GM12878 (cell line): Measurements from ENCODE around the gene BICC1. TPM values are rescaled to one million over a fixed set of nuclear protein-coding genes. Genes with fewer than 3 reads are reported as not detected.

Experiments used
- ATAC-seq: fragments of 200-7000 bp; cut with Tn5 transposase; 3 replicates; pipeline ENCODE4 v1.9.1; 2020; ENCODE audit warnings: mild to moderate bottlenecking, moderate library complexity
- BruUV-seq: library from RNA; stranded (reverse); fragments of 400-500 nt; replicated peaks from 2 replicates; lab custom pipeline; 2021; lab: Mats Ljungman, UMichigan
- CTCF ChIA-PET: fragments of 300-600 bp; sonication (Branson Sonifier 250); formaldehyde crosslinking; extraction: SDS; loops from one replicate; lab custom pipeline; 2021; ENCODE audit warnings: inconsistent platforms; lab: Yijun Ruan, JAX
- POLR2A ChIA-PET: fragments of 350-600 bp; formaldehyde crosslinking; extraction: SDS; loops from one replicate; lab custom pipeline; 2021; ENCODE audit warnings: inconsistent platforms; lab: Charles Lee
- RAD21 ChIA-PET: fragments of 300-600 bp; sonication (Branson Sonifier 250); formaldehyde crosslinking; loops from one replicate; lab custom pipeline; 2023; ENCODE audit warnings: antibody characterized with exemption; ENCODE audit not compliant: unreplicated experiment; lab: Charles Lee
- SMC1A ChIA-PET: fragments of 300-600 bp; sonication (Branson Sonifier 250); formaldehyde crosslinking; loops from one replicate; lab custom pipeline; 2023; ENCODE audit not compliant: unreplicated experiment, uncharacterized antibody; lab: Charles Lee
- DNase-seq: peaks from one replicate; pipeline ENCODE4 v3.0.0-alpha.2; 2011; ENCODE audit warnings: low read depth, low spot score
- FAIRE-seq: peaks from 3 replicates; lab custom pipeline; 2011; peaks lifted over from hg19 to GRCh38; lab: Jason Lieb, UNC
- H2AFZ ChIP-seq: 2 replicates; pipeline ENCODE4 v1.6.0; 2011; ENCODE audit warnings: low read depth, low read length, control low read depth; ENCODE audit not compliant: control insufficient read depth
- H3K27ac ChIP-seq: 2 replicates; pipeline ENCODE4 v1.5.1; 2011; ENCODE audit warnings: control low read depth; ENCODE audit not compliant: control insufficient read depth, insufficient read depth
- H3K27me3 ChIP-seq, 2 experiments: replicated peaks in 1 of 2; 2 replicates each; pipeline versions ENCODE4 v1.6.0 to v1.6.1; 2011; ENCODE audit warnings: low read length in 1 of 2; ENCODE audit not compliant: control insufficient read depth in 2 of 2, insufficient read depth in 2 of 2
- H3K36me3 ChIP-seq, 2 experiments: 2 replicates each; pipeline ENCODE4 v1.5.1; 2011; ENCODE audit warnings: low read length in 1 of 2; ENCODE audit not compliant: control insufficient read depth in 2 of 2, insufficient read depth in 2 of 2
- H3K4me1 ChIP-seq: 2 replicates; pipeline ENCODE4 v1.6.1; 2011; ENCODE audit warnings: mild to moderate bottlenecking, low read length, moderate library complexity, mixed read lengths; ENCODE audit not compliant: control insufficient read depth, insufficient read depth
- H3K4me2 ChIP-seq: 2 replicates; pipeline ENCODE4 v1.6.0; 2011; ENCODE audit warnings: control low read depth; ENCODE audit not compliant: control insufficient read depth, insufficient read depth
- H3K4me3 ChIP-seq: fragments of 200-600 bp; sonication (generic); 2 replicates; pipeline ENCODE4 v1.5.1; 2016
- H3K79me2 ChIP-seq: 2 replicates; pipeline ENCODE4 v1.6.0; 2011; ENCODE audit warnings: low read length; ENCODE audit not compliant: control insufficient read depth, insufficient read depth
- H3K9ac ChIP-seq: 2 replicates; pipeline ENCODE4 v1.8.0; 2011; ENCODE audit warnings: low read length, control low read depth, mixed read lengths; ENCODE audit not compliant: control insufficient read depth, insufficient read depth
- H3K9me3 ChIP-seq: replicated peaks from 3 replicates; pipeline ENCODE4 v1.5.1; 2011; ENCODE audit warnings: mild to moderate bottlenecking, low read length; ENCODE audit not compliant: control insufficient read depth, insufficient read depth
- H4K20me1 ChIP-seq: 2 replicates; pipeline ENCODE4 v1.6.0; 2011; ENCODE audit not compliant: control insufficient read depth, insufficient read depth
- BACH1 ChIP-seq: fragments of 450-650 bp; IDR thresholded peaks from 2 replicates; pipeline ENCODE4 v1.6.1; 2017; ENCODE audit warnings: mild to moderate bottlenecking, borderline replicate concordance
- BMI1 ChIP-seq: fragments of 450-650 bp; IDR thresholded peaks from 2 replicates; pipeline ENCODE4 v1.6.1; 2016; ENCODE audit warnings: mild to moderate bottlenecking, moderate library complexity, borderline replicate concordance
- MEF2A ChIP-seq: IDR thresholded peaks from 2 replicates; pipeline ENCODE4 v1.6.1; 2011; ENCODE audit warnings: low read depth, mild to moderate bottlenecking, low read length, moderate library complexity; ENCODE audit not compliant: insufficient read depth
- MEF2B ChIP-seq: fragments of 450-650 bp; IDR thresholded peaks from 2 replicates; pipeline ENCODE4 v1.6.1; 2018; ENCODE audit warnings: mild to moderate bottlenecking, moderate library complexity; ENCODE audit not compliant: partially characterized antibody, poor library complexity, severe bottlenecking
- MYC ChIP-seq: IDR thresholded peaks from 2 replicates; pipeline ENCODE4 v1.6.1; 2011; ENCODE audit warnings: mild to moderate bottlenecking, low read length, moderate library complexity, inconsistent platforms; ENCODE audit not compliant: insufficient read depth, insufficient replicate concordance, insufficient read length, severe bottlenecking
- SMAD1 ChIP-seq: fragments of 450-650 bp; IDR thresholded peaks from 2 replicates; pipeline ENCODE4 v1.6.1; 2018; ENCODE audit warnings: mild to moderate bottlenecking, low read depth; ENCODE audit not compliant: partially characterized antibody
- SMARCA5 ChIP-seq: fragments of 450-650 bp; IDR thresholded peaks from 2 replicates; pipeline ENCODE4 v1.6.1; 2017; ENCODE audit warnings: mild to moderate bottlenecking
- in situ Hi-C: fragments of 300-500 bp; cut with MboI; formaldehyde crosslinking; loops from 9 replicates; pipeline ENCODE4 v1.14.3; 2018; ENCODE audit warnings: mixed read lengths
- intact Hi-C: fragments of 100-400 bp; cut with micrococcal nuclease; formaldehyde crosslinking; loops from one replicate; pipeline ENCODE4 v1.14.2; 2022; ENCODE audit not compliant: unreplicated experiment
- polyA plus RNA-seq, 11 experiments: library from polyadenylated mRNA; depleted of rRNA in 4 of 11; unstranded in 6 of 11; stranded (reverse) in 5 of 11; fragments of >200 nt; fragmentation: Nextera tagmentation in 4 of 11; fragmentation: Illumina TruSeq in 1 of 11; extraction: Ambion mirVana in 4 of 11; extraction: Trizol in 1 of 11; gene quantifications; 1 replicate in 1 of 11; 2 replicates in 10 of 11; pipeline versions ENCODE4 v1.2.1 to v1.2.3, GENCODE V29; 2011 to 2016; ENCODE audit warnings: inconsistent platforms in 2 of 11, missing spikeins in 2 of 11, low read depth in 1 of 11
- total RNA-seq, 4 experiments: library from RNA; depleted of rRNA in 3 of 4; stranded (reverse); fragments of >200 nt in 3 of 4; fragmentation: Illumina TruSeq in 1 of 4; extraction: Trizol in 1 of 4; gene quantifications; 2 replicates each; pipeline versions ENCODE4 v1.2.1 to v1.2.3, GENCODE V29; 2013 to 2021
- TF ChIP-seq, protein P1 (sequence below): fragments of 450-650 bp; IDR thresholded peaks from 2 replicates; pipeline ENCODE4 v1.6.1; 2017; ENCODE audit warnings: antibody characterized with exemption, mild to moderate bottlenecking, moderate library complexity
- TF ChIP-seq, protein P2 (sequence below): fragments of 450-650 bp; IDR thresholded peaks from 2 replicates; pipeline ENCODE4 v1.6.1; 2014; ENCODE audit warnings: mild to moderate bottlenecking
- TF ChIP-seq, protein P3 (sequence below): fragments of 450-650 bp; IDR thresholded peaks from 2 replicates; pipeline ENCODE4 v1.6.1; 2016; ENCODE audit warnings: mild to moderate bottlenecking

Gene BICC1
- total and polyA plus RNA-seq, 10 of the 15 experiments (the other 5 are each of a cell fraction or from before 2014, with no cell fraction given) = 0.01 to 0.10 (median 0.04) TPM; not detected in 5

DNA sequence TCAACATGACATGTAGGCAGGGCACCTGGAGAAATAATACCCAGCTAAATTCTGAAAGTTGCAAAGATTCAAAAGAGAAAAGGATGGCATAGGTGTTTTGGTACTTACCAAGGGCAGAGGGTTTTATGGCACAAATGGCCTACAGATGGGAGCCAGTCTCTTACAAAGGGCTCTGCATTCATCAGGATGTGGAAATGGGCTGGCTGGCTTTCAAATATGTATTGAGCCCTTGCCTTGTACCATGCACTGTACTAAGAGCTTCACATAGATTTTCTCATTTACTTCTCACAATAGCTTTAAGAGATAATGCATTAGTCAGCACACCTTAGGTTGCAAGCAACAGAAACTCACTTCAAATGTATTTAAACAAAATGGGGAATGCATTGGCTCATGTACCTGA lies 327.1 kb downstream of the BICC1 start:
- Histone ChIP-seq H3K27me3 (no peaks in the 10 kb centered on the region), H3K9ac (no peak overlapping the region), H3K4me3 (no peak overlapping the region), H3K9me3 (no peaks in the 10 kb centered on the region), H2AFZ (no peak overlapping the region), H3K4me2 (no peak overlapping the region), H3K36me3 (no peaks in the 10 kb centered on the region), H3K79me2 (no peaks in the 10 kb centered on the region)
- FAIRE-seq (no peak), ATAC-seq (no peak)
- in situ Hi-C loops = no loop called here
- POLR2A ChIA-PET = no interaction called here
- RAD21 ChIA-PET = no interaction called here
- intact Hi-C loops = no loop called here
- TF ChIP-seq SMAD1 = no peak
- no peak for TF ChIP-seq BMI1
- TF ChIP-seq BACH1 = no peak
- no peak for TF ChIP-seq SMARCA5
- TF ChIP-seq, protein P1, sequence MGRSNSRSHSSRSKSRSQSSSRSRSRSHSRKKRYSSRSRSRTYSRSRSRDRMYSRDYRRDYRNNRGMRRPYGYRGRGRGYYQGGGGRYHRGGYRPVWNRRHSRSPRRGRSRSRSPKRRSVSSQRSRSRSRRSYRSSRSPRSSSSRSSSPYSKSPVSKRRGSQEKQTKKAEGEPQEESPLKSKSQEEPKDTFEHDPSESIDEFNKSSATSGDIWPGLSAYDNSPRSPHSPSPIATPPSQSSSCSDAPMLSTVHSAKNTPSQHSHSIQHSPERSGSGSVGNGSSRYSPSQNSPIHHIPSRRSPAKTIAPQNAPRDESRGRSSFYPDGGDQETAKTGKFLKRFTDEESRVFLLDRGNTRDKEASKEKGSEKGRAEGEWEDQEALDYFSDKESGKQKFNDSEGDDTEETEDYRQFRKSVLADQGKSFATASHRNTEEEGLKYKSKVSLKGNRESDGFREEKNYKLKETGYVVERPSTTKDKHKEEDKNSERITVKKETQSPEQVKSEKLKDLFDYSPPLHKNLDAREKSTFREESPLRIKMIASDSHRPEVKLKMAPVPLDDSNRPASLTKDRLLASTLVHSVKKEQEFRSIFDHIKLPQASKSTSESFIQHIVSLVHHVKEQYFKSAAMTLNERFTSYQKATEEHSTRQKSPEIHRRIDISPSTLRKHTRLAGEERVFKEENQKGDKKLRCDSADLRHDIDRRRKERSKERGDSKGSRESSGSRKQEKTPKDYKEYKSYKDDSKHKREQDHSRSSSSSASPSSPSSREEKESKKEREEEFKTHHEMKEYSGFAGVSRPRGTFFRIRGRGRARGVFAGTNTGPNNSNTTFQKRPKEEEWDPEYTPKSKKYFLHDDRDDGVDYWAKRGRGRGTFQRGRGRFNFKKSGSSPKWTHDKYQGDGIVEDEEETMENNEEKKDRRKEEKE = no peak
- TF ChIP-seq, protein P2, sequence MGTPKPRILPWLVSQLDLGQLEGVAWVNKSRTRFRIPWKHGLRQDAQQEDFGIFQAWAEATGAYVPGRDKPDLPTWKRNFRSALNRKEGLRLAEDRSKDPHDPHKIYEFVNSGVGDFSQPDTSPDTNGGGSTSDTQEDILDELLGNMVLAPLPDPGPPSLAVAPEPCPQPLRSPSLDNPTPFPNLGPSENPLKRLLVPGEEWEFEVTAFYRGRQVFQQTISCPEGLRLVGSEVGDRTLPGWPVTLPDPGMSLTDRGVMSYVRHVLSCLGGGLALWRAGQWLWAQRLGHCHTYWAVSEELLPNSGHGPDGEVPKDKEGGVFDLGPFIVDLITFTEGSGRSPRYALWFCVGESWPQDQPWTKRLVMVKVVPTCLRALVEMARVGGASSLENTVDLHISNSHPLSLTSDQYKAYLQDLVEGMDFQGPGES = no peak
- TF ChIP-seq, protein P3, sequence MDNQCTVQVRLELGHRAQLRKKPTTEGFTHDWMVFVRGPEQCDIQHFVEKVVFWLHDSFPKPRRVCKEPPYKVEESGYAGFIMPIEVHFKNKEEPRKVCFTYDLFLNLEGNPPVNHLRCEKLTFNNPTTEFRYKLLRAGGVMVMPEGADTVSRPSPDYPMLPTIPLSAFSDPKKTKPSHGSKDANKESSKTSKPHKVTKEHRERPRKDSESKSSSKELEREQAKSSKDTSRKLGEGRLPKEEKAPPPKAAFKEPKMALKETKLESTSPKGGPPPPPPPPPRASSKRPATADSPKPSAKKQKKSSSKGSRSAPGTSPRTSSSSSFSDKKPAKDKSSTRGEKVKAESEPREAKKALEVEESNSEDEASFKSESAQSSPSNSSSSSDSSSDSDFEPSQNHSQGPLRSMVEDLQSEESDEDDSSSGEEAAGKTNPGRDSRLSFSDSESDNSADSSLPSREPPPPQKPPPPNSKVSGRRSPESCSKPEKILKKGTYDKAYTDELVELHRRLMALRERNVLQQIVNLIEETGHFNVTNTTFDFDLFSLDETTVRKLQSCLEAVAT = no peak
- no peak for TF ChIP-seq MEF2A
- no peak for TF ChIP-seq MEF2B
- no peak for TF ChIP-seq MYC
- TF ChIP-seq, all 136 proteins: peak for 0
- no TSS peak for BruUV-seq
- no peak overlapping the region for H3K27ac ChIP-seq
- H4K20me1 ChIP-seq = no peaks in the 10 kb centered on the region
- ChIA-PET CTCF (no interaction called here), SMC1A (no interaction called here)
- H3K4me1 ChIP-seq = no peaks in the 10 kb centered on the region
- no peak for DNase-seq
